Uterus (tissue), 2 donors: ENCODE data around the gene UGT1A3.

ENCODE experiments used
- POLR2A ChIP-seq, 2 donors: fragments of 450-650 bp; IDR thresholded peaks; one replicate each; pipeline ENCODE4 v1.6.1; 2016; ENCODE audit warnings: antibody characterized with exemption in 2 of 2, mild to moderate bottlenecking in 1 of 2, moderate library complexity in 1 of 2
- TF ChIP-seq, protein P1 (sequence below), 4 experiments: fragments of 200-600 bp in 2 of 4; fragments of 450-650 bp in 2 of 4; sonication (generic) in 2 of 4; IDR thresholded peaks; one replicate each; pipeline ENCODE4 v1.5.1; 2016 to 2019; ENCODE audit warnings: antibody characterized with exemption in 4 of 4, mild to moderate bottlenecking in 2 of 4, moderate library complexity in 1 of 4

GRCh38 chr2:233764264-233764663, 35.4 kb downstream of the UGT1A3 start:
- no peak for TF ChIP-seq POLR2A (IDR thresholded peaks at IDR 0.05)
- TF ChIP-seq, protein P1, sequence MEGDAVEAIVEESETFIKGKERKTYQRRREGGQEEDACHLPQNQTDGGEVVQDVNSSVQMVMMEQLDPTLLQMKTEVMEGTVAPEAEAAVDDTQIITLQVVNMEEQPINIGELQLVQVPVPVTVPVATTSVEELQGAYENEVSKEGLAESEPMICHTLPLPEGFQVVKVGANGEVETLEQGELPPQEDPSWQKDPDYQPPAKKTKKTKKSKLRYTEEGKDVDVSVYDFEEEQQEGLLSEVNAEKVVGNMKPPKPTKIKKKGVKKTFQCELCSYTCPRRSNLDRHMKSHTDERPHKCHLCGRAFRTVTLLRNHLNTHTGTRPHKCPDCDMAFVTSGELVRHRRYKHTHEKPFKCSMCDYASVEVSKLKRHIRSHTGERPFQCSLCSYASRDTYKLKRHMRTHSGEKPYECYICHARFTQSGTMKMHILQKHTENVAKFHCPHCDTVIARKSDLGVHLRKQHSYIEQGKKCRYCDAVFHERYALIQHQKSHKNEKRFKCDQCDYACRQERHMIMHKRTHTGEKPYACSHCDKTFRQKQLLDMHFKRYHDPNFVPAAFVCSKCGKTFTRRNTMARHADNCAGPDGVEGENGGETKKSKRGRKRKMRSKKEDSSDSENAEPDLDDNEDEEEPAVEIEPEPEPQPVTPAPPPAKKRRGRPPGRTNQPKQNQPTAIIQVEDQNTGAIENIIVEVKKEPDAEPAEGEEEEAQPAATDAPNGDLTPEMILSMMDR (IDR thresholded peaks at IDR 0.05) = no peak
